ENCODE measurements around the gene WASL. TPM values are rescaled to one million over a fixed set of nuclear protein-coding genes. Genes with fewer than 3 reads are reported as not detected.

WASL gene
- total RNA-seq, 2 donors from 2014 or later = 20.9 to 24.7 TPM

DNA sequence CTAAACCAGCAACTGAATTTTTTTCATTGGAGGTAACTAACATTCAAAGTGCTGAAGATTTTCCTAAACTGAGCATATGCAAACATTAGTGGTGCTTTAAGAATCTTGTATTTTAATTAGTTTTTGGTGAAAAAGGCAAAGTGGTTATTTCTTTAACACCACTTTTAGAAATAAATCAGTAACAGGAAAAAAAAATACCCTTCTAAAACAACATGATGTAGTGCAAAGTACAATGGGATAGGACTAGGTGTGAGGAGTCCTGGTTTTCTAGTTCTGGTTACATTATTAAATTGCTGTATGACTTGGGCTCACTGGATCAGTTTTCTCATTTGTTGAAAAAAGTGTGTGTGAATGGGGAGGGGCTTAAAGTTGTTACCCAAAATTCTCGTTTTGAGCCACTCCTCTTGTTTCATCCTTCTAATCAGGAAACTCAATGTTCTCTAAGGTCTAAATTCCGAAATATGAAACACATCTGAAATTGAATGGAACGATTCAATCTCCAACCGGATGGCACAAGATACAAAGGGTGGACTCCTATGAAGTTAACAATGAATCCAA lies 1.8 kb downstream of the WASL start:
- Histone ChIP-seq H3K27me3 (no peaks in the 10 kb centered on the region), H3K4me3 (peak overlapping the region; percentile 92 to 95), H3K9me3 (no peaks in the 10 kb centered on the region), H3K27ac (peak overlapping the region; percentile 99), H3K36me3 (no peaks in the 10 kb centered on the region), H3K4me1 (peaks cover 0 to 75% of the 10 kb centered on the region in 2 donors)
- TF ChIP-seq, protein P1, sequence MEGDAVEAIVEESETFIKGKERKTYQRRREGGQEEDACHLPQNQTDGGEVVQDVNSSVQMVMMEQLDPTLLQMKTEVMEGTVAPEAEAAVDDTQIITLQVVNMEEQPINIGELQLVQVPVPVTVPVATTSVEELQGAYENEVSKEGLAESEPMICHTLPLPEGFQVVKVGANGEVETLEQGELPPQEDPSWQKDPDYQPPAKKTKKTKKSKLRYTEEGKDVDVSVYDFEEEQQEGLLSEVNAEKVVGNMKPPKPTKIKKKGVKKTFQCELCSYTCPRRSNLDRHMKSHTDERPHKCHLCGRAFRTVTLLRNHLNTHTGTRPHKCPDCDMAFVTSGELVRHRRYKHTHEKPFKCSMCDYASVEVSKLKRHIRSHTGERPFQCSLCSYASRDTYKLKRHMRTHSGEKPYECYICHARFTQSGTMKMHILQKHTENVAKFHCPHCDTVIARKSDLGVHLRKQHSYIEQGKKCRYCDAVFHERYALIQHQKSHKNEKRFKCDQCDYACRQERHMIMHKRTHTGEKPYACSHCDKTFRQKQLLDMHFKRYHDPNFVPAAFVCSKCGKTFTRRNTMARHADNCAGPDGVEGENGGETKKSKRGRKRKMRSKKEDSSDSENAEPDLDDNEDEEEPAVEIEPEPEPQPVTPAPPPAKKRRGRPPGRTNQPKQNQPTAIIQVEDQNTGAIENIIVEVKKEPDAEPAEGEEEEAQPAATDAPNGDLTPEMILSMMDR (IDR thresholded peaks at IDR 0.05) = no peak
- DNase-seq (ENCODE audit: low spot score) = no peak

DNA sequence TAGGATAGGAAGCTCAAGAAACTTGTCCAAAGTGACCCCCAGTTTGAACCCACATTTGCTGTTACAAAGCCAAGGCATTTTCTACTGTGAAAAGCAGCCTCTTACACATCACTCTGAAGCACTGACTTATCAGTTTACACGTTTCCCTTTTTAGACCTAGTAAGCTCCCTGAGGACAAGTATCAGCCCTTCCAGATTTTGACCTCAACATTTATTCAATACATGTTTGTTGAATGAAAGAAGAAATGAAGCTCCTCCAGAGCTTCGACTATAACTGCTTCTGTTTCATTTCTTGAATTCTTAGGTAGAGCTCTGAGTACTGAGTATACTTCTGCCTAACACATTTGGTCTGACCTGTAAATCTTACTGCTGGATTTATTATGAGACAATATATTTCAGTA lies 2.7 kb downstream of the WASL start:
- H3K4me1 ChIP-seq = peaks cover 0 to 75% of the 10 kb centered on the region in 2 donors
- no peak for DNase-seq (ENCODE audit: low spot score)
- no peaks in the 10 kb centered on the region for H3K27me3 ChIP-seq
- H3K36me3 ChIP-seq = no peaks in the 10 kb centered on the region
- H3K27ac ChIP-seq = peak overlapping the region in 1 of 2 donors; percentile 20
- H3K9me3 ChIP-seq = no peaks in the 10 kb centered on the region
- TF ChIP-seq, protein P1 (IDR thresholded peaks at IDR 0.05) = no peak
- no peak overlapping the region for H3K4me3 ChIP-seq

- Histone ChIP-seq H3K9me3 (no peaks in the 10 kb centered on the region), H3K4me3 (no peak overlapping the region), H3K27ac (peak overlapping the region in 1 of 2 donors; percentile 20), H3K27me3 (no peaks in the 10 kb centered on the region), H3K4me1 (peaks cover 0 to 69% of the 10 kb centered on the region in 2 donors), H3K36me3 (no peaks in the 10 kb centered on the region)
- TF ChIP-seq, protein P1 (IDR thresholded peaks at IDR 0.05) = no peak
- DNase-seq (ENCODE audit: low spot score) = no peak
Observed at GRCh38 chr7:123745437-123745836, 3.4 kb downstream of the WASL start.

DNA sequence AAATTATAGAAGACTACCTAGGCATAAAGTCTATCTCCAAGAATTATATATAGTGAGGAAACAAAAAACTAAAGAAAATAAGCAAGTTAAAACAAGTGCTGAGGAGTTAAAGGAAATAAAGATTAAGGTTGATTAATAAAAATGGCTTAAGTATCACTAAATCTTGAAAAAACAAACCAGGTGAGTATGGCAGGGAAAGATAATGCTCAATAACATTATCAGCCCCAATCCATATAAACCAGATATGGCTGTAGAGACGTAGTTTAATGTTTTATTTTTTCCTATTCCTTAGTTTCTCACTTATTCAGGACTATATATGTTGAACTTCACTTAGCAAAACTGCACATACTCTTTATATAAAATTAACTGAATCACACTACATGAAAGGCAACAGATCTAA lies 4.4 kb downstream of the WASL start:
- Histone ChIP-seq H3K4me3 (no peak overlapping the region), H3K36me3 (no peaks in the 10 kb centered on the region), H3K27me3 (no peaks in the 10 kb centered on the region), H3K4me1 (peaks cover 0 to 62% of the 10 kb centered on the region in 2 donors), H3K27ac (no peak overlapping the region), H3K9me3 (no peaks in the 10 kb centered on the region)
- TF ChIP-seq, protein P1 (IDR thresholded peaks at IDR 0.05) = no peak
- no peak for DNase-seq (ENCODE audit: low spot score)

DNA sequence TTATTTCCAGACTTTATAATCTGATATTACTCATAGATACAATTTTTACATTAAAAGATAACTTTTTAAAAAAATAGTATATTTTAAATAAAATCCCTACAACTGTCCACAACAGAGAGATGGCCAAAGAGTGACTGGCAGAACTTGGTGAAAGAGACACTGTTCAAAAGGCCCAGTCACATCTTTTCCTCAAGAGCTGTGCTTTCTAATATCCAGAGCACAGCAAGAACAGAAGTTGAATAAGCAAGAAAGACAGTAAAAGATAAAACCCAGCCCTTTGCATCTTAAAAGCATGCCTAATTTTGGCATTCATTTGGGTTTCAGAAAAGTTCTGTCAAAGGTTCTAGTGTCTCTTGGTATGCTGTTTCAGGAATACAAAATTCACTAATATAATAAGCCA lies 6.9 kb downstream of the WASL start:
- TF ChIP-seq, protein P1 (IDR thresholded peaks at IDR 0.05) = no peak
- no peak for DNase-seq (ENCODE audit: low spot score)
- H3K36me3 ChIP-seq = no peaks in the 10 kb centered on the region
- no peak overlapping the region for H3K27ac ChIP-seq
- no peak overlapping the region for H3K4me3 ChIP-seq
- no peaks in the 10 kb centered on the region for H3K27me3 ChIP-seq
- H3K4me1 ChIP-seq = peaks cover 0 to 64% of the 10 kb centered on the region in 2 donors
- H3K9me3 ChIP-seq = no peaks in the 10 kb centered on the region

DNA sequence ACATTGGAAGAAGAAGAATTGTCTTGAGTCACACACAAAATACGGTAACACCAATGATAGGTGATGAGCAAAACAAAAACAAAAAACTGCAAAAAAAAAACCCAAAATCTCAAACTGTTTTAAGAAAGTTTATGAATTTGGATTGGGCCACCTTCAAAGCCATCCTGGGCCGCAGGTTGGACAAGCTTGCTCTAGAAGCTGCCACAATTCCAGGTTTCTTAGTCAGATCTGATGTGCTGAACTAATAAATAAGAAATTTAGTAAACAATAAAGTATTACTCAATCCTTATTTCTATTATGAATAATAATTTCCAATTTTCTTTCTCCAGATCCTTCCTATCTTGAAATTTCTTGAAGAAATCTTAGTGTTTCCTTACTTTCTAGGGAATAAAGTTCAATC lies 10.0 kb downstream of the WASL start:
- H3K27ac ChIP-seq = no peak overlapping the region
- no peaks in the 10 kb centered on the region for H3K36me3 ChIP-seq
- peaks cover 0 to 33% of the 10 kb centered on the region in 2 donors for H3K4me1 ChIP-seq
- no peak overlapping the region for H3K4me3 ChIP-seq
- no peak for DNase-seq (ENCODE audit: low spot score)
- TF ChIP-seq, protein P1 (IDR thresholded peaks at IDR 0.05) = no peak
- peaks cover 0 to 21% of the 10 kb centered on the region in 2 donors for H3K9me3 ChIP-seq
- H3K27me3 ChIP-seq = no peaks in the 10 kb centered on the region

Measured in right atrium auricular region (tissue), 2 donors.